HUES6 (cell line): ENCODE measurements around the gene AOAH.
A peak's percentile ranks its signal among the peaks of the same experiment; 100 is the strongest.

Source experiments
- H3K27ac ChIP-seq: 2 replicates; pipeline ENCODE4 v1.7.0; 2013; ENCODE audit warnings: low read depth, mild to moderate bottlenecking, low read length, inconsistent platforms
- H3K27me3 ChIP-seq: 2 replicates; pipeline ENCODE4 v1.6.1; 2013; ENCODE audit warnings: low read length; ENCODE audit not compliant: control insufficient read depth, insufficient read depth
- H3K36me3 ChIP-seq: 2 replicates; pipeline ENCODE4 v1.6.1; 2013; ENCODE audit warnings: low read length; ENCODE audit not compliant: control insufficient read depth, insufficient read depth
- H3K4me1 ChIP-seq: 2 replicates; pipeline ENCODE4 v1.6.1; 2013; ENCODE audit warnings: low read length; ENCODE audit not compliant: control insufficient read depth, insufficient read depth
- H3K4me3 ChIP-seq: 2 replicates; pipeline ENCODE4 v1.5.1; 2013; ENCODE audit warnings: low read depth, low read length
- H3K9ac ChIP-seq: one replicate; pipeline ENCODE4 v1.6.1; 2013; ENCODE audit warnings: mild to moderate bottlenecking, low read length
- H3K9me3 ChIP-seq: 2 replicates; pipeline ENCODE4 v1.6.1; 2013; ENCODE audit warnings: low read depth, low read length; ENCODE audit not compliant: control insufficient read depth, insufficient read depth

Gene AOAH

DNA sequence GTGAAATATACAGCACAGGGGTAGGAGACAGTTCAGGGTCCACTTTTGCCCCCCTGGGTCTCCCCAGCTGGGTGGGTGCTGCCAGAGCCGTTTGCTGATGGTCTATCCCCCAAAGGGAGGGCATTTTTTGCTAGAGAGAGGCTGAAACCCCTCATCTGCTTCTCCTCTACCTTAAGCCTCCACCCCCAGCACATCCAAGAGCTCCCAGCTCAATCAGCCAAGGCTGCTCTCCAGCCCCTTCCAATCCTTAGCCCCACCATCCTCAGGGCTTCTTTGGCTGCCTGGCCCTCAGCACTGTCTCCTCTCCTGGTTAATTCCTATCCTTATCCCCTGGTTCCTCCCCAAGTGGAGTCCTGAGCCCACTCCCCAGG is 153.1 kb downstream of the AOAH start:
- no peak overlapping the region for H3K27ac ChIP-seq
- H3K9ac ChIP-seq = no peak overlapping the region
- H3K4me1 ChIP-seq = peaks cover 8% of the 10 kb centered on the region; the same call in 1 of the 2 replicates
- H3K4me3 ChIP-seq = no peak overlapping the region
- no peaks in the 10 kb centered on the region for H3K27me3 ChIP-seq
- H3K36me3 ChIP-seq = no peaks in the 10 kb centered on the region
- peaks cover 8% of the 10 kb centered on the region for H3K9me3 ChIP-seq

DNA sequence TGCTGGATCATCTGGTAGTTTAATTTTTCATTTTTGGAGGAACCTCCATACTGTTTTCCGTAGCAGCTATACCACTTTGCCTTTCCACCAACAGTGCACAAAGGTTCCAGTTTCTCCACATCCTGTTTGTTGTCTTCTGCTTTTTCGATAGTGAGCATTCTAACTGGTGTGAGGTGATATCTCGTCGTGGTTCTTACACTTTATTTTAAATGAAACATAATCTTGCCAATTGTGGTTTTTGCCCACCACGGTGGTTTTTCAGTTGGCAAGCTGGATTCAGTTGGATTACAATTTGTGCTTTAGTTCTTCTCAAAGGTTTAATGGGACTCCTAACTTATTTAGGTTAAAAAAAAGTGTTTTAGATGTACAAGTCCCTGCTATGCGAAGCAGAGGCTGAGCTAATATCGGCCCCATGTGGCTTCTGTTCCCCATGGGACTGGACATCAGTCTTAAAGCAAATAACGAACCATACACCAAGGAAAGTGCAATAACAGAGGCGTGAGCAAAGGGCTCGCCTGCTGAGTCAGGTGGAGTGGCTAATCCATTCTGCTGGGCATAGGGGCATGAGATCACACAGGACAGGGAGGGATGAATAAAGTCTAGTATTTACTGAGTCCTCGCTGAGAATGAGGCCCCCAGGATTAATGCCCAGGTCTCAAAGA is 153.6 kb downstream of the AOAH start:
- H3K36me3 ChIP-seq = no peaks in the 10 kb centered on the region
- no peak overlapping the region for H3K9ac ChIP-seq
- no peak overlapping the region for H3K27ac ChIP-seq
- no peaks in the 10 kb centered on the region for H3K27me3 ChIP-seq
- H3K4me1 ChIP-seq = peaks cover 8% of the 10 kb centered on the region; the same call in 1 of the 2 replicates
- H3K9me3 ChIP-seq = peaks cover 8% of the 10 kb centered on the region
- H3K4me3 ChIP-seq = no peak overlapping the region

DNA sequence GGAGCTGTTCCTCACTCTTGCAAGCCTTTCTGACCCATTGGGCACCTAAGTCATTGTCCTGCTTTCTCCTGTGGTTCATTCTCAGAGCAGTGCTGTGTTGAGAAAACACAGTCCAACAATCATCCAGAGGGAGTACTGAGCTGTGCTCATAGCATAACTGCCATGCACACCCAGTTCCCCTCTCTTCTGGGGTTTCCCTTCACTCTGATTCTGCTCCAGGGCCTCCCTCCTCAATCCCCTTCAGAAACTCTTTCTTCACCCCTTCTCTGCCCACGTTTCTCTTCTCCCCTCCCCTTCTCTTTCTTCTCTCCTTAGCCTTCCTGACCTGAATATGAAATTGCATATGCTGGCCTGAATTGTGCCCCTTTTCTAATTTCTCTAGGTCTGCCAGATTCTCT is 155.8 kb downstream of the AOAH start:
- no peaks in the 10 kb centered on the region for H3K36me3 ChIP-seq
- H3K9ac ChIP-seq = no peak overlapping the region
- peaks cover 4% of the 10 kb centered on the region; the same call in 1 of the 2 replicates for H3K9me3 ChIP-seq
- no peaks in the 10 kb centered on the region for H3K27me3 ChIP-seq
- peak overlapping the region; percentile 2; the same call in 1 of the 2 replicates for H3K27ac ChIP-seq
- no peak overlapping the region for H3K4me3 ChIP-seq
- H3K4me1 ChIP-seq = peaks cover 20% of the 10 kb centered on the region

DNA sequence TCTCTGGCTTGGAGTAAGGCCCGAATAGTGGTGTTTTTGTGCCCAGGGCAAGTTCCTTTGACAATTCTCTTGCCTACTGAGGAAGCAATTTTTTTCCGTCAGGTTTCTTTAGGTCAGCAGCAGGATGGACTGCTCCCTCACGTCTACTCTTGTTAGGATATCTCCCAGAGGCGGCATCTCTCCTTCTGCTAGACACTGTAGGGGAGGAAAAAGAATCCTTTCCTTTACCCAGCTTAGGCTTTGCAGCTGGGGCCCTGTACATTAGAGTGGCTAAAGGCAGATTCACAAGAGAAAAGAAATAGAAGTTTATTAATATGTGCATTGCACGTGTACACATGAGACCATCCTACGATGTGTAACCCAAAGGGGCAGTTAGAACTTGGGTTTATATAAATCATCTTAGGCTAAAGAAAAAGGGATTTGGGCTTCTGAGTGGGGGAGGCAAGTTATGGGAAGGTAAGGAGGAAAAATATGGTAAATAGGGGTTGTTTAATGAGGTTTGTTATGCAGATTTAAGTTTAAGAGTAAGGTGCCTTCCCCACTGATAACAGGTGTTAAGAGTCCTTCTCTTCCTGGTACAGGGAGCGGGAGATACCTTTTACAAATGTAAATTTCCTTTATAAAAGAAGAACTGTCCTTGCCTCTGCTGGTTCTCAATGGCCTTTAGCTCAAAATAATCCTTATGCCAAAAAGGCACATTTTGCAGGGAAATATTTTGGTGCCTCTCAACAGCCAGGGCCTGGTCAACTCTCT is 156.4 kb downstream of the AOAH start:
- H3K36me3 ChIP-seq = no peaks in the 10 kb centered on the region
- peak overlapping the region; percentile 14; the same call in 1 of the 2 replicates for H3K27ac ChIP-seq
- H3K27me3 ChIP-seq = no peaks in the 10 kb centered on the region
- no peak overlapping the region for H3K9ac ChIP-seq
- peaks cover 20% of the 10 kb centered on the region for H3K4me1 ChIP-seq
- peak overlapping the region; percentile 28; the same call in 1 of the 2 replicates for H3K4me3 ChIP-seq
- H3K9me3 ChIP-seq = peaks cover 4% of the 10 kb centered on the region; the same call in 1 of the 2 replicates

DNA sequence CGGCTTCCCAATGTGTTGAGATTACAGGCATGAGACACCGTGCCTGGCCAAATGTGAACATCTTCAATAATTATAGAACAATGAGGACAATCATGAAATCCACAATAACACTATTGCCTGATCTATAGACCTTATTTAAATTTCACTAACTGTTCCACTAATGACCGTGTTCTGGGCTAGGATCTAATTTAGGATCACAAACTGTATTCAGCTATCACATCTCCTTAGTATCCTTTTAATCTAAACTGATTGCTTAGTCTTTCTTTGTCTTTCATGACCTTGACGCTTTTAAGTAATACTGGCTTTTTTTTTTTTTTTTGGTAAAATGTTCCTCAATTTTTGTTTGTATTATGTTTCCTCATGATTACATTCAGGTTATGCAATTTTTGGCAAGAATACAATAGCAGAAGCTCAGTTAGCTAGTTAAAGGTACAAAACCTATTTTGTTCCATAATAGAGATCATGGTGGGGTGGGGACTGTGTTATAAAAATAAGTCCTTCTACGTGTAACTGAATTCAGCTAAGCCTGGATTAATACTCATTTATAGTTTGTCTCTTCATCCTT is 158.4 kb downstream of the AOAH start:
- Histone ChIP-seq H3K27ac (no peak overlapping the region), H3K27me3 (no peaks in the 10 kb centered on the region), H3K9me3 (peaks cover 4% of the 10 kb centered on the region; the same call in 1 of the 2 replicates), H3K4me3 (no peak overlapping the region), H3K4me1 (peaks cover 20% of the 10 kb centered on the region), H3K9ac (no peak overlapping the region), H3K36me3 (no peaks in the 10 kb centered on the region)

DNA sequence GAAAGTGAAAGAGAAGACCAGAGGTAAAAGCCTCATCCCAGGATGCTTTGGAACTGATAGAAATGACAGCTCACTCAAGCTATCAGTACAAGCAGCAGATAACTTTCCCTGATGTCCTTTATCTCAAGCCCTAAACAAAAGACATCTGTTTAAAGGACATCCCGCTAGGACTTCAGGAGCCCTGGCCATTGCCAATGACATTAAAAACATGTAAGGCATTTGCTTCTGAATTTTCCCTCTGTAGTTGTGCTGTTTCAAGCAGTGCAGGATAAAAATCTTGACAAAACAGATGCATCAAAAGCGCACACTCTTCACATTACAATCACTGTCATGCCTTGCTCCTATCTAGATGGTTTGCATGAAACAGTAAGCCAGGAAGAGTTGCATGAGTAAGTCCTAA is 159.8 kb downstream of the AOAH start:
- Histone ChIP-seq H3K9me3 (peaks cover 7% of the 10 kb centered on the region), H3K27ac (no peak overlapping the region), H3K4me1 (peaks cover 20% of the 10 kb centered on the region), H3K9ac (no peak overlapping the region), H3K27me3 (no peaks in the 10 kb centered on the region), H3K4me3 (no peak overlapping the region), H3K36me3 (no peaks in the 10 kb centered on the region)

DNA sequence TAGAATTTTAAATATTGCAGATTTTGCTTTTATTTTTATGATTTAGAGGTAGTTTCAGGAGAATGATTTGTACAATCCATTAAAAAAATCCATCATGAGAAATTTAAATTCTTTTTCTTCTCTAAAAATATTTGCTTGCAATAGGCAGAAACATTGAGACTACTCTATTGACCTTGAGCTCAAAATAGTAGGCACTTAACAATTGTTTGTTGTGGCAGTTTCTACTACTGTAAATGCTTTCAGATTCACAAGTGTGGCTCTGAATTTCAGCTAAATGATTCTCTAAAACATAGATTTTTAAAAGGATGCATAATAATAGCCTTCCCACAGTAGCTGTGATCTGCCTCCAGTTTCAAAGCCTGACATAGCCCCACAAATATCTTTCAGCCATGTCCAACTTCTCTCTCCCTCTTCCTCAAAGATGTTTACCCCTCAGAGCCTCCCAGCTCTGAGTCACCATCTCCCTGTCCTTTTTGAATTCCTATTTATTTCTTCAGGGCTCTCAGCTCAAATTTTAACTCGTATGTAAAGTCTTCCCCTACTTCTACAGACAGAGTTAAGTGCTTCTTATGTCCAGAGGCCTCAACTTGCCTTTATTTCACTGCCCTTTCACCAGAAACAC is 160.5 kb downstream of the AOAH start:
- no peaks in the 10 kb centered on the region for H3K27me3 ChIP-seq
- H3K4me1 ChIP-seq = peaks cover 20% of the 10 kb centered on the region
- H3K27ac ChIP-seq = no peak overlapping the region
- peaks cover 10% of the 10 kb centered on the region for H3K9me3 ChIP-seq
- no peak overlapping the region for H3K4me3 ChIP-seq
- H3K9ac ChIP-seq = no peak overlapping the region
- H3K36me3 ChIP-seq = no peaks in the 10 kb centered on the region

DNA sequence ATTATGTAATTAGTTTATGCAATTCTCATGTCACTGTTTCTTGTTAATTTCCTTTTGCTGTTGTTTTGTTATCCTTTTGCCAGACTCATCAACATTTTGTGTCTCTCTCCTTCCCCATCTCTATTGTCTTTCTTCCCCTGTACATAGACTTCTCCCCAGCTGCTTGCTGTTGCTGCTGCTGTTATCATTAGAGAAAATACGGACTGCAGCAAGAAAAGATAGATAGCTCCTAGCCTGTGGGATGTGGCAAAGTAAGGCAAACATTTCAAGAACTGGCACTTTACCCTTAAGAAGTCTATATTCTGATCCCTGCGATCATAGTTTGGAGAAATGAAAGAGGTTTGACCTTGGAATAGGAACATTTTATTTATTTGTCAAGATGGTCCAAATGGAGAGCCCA is 162.2 kb downstream of the AOAH start:
- no peak overlapping the region for H3K4me3 ChIP-seq
- H3K27me3 ChIP-seq = no peaks in the 10 kb centered on the region
- no peaks in the 10 kb centered on the region for H3K36me3 ChIP-seq
- H3K4me1 ChIP-seq = peaks cover 12% of the 10 kb centered on the region
- H3K9me3 ChIP-seq = peaks cover 9% of the 10 kb centered on the region
- H3K9ac ChIP-seq = no peak overlapping the region
- H3K27ac ChIP-seq = no peak overlapping the region

DNA sequence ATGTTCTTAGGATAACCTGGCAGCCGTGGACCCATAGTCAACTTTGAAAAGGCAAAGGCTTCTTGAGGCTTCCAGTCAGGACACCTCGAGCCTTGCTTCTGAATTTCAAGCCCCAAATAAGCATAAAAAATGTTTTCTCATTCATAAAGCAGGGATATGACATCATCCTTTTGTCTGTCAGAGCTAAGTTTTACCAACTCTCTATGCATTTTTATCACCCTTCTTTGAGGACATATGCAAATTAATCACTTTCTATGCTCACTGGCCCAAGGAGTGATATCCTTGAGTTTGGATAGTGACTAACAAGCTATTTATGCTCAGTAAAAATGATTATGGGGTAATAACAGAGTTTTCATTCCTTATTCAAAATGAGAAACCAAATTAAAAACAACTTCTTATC is 175.3 kb downstream of the AOAH start:
- Histone ChIP-seq H3K27ac (no peak overlapping the region), H3K36me3 (no peaks in the 10 kb centered on the region), H3K4me3 (no peak overlapping the region), H3K4me1 (peaks cover 6% of the 10 kb centered on the region; the same call in 1 of the 2 replicates), H3K27me3 (no peaks in the 10 kb centered on the region), H3K9me3 (no peaks in the 10 kb centered on the region), H3K9ac (no peak overlapping the region)

DNA sequence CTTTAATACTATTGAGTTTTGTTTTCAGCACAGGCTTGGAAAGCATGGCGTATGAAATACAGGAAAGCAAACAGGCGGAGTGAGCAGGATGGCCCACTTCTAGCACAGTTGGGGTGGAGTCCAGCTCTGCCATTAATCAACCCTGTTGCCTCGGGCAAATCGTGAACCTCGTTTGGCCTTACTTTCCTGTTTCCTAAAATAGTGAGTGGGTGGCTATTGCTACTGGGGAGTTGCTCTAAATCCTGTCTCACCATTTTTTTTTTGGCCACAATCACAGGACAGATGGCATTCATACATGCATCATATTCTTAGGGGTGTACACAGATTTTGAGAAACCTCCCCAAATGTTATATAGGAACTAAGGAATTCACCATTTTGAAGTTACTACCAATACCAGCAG is 176.9 kb downstream of the AOAH start:
- Histone ChIP-seq H3K27me3 (no peaks in the 10 kb centered on the region), H3K9ac (no peak overlapping the region), H3K4me1 (peaks cover 6% of the 10 kb centered on the region; the same call in 1 of the 2 replicates), H3K27ac (no peak overlapping the region), H3K9me3 (no peaks in the 10 kb centered on the region), H3K4me3 (no peak overlapping the region), H3K36me3 (no peaks in the 10 kb centered on the region)

DNA sequence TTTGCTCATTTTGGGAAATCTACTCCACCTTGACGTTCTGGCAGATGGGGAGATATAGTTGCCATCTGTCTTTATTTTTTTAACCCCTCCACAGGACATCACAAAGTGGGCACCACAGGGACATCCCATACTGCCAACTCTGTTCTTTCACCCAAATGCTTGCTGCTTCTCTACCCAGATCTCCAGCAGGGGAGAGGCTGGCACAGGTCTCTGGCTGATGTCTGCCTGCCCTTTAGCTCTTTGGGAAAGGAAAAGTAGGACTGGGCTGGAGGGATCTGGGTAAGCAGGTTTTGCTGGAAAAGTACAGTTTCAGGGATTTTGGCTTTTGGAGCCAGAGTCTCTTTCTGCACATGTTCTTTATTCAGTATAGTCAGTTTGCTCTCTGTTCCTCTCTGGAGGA is 178.0 kb downstream of the AOAH start:
- Histone ChIP-seq H3K27ac (no peak overlapping the region), H3K9ac (no peak overlapping the region), H3K27me3 (no peaks in the 10 kb centered on the region), H3K4me1 (peaks cover 6% of the 10 kb centered on the region; the same call in 1 of the 2 replicates), H3K4me3 (no peak overlapping the region), H3K36me3 (no peaks in the 10 kb centered on the region), H3K9me3 (no peaks in the 10 kb centered on the region)
